Fibroblast of skin of abdomen (primary cell): ENCODE data around the gene PLCL2. TPM values are rescaled to one million over a fixed set of nuclear protein-coding genes. Genes with fewer than 3 reads are reported as not detected.

Experiments
- DNase-seq: peaks from one replicate; pipeline ENCODE4 v3.0.0-alpha.2; 2013
- polyA plus RNA-seq, 2 experiments: library from polyadenylated mRNA; unstranded; fragments of 120-200 nt; gene quantifications; one replicate each; pipeline ENCODE4 v1.2.1, GENCODE V29; 2013; ENCODE audit not compliant: insufficient read length in 2 of 2

Gene PLCL2
- 2.9 TPM for polyA plus RNA-seq (2013, experiment 1 of 2; ENCODE audit: insufficient read length)
- 2.9 TPM for polyA plus RNA-seq (2013, experiment 2 of 2; ENCODE audit: insufficient read length)

DNA sequence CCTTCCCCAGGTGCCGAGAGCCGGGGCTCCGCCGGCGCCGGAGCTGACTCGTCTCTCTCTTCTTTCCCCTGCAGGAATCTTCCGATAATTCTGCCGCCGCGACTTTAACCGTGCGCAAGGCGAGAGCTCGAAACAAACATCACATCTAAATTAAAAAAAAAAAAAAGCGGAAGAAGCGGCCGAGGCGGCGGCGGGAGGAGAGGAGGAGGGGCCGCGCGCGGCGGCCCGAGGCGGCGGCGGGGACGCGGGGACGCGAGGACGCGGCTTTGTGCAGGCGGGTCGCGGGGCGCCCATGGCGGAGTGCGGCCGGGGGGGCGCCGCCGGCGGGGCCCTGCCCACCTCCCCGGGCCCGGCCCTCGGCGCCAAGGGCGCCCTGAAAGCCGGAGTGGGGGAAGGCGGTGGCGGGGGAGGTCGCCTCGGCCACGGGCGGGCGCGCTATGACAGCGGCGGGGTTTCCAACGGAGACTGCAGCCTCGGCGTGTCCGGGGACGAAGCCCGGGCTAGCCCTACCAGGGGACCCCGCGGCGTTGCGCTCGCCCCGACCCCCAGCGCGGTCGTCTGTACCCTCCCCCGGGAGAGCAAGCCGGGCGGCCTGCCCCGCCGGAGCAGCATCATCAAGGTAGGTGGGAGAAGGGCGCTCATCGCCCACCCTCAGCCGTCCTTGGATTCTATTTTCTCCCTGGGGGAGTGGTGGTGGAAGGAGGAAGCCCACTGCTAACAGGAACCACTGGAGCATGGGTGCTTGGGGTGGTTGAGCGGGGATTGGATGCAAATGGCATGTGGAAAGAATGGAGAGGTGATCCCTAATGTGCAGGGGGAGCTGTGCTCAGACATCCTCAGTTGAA lies at the start of gene PLCL2:
Gene PLCL2, plus strand, starts transcription at position 208 of the 845 bp plus-strand sequence. Its CDS starts 85 bp downstream, at position 293.
- peak; percentile 52 for DNase-seq

DNA sequence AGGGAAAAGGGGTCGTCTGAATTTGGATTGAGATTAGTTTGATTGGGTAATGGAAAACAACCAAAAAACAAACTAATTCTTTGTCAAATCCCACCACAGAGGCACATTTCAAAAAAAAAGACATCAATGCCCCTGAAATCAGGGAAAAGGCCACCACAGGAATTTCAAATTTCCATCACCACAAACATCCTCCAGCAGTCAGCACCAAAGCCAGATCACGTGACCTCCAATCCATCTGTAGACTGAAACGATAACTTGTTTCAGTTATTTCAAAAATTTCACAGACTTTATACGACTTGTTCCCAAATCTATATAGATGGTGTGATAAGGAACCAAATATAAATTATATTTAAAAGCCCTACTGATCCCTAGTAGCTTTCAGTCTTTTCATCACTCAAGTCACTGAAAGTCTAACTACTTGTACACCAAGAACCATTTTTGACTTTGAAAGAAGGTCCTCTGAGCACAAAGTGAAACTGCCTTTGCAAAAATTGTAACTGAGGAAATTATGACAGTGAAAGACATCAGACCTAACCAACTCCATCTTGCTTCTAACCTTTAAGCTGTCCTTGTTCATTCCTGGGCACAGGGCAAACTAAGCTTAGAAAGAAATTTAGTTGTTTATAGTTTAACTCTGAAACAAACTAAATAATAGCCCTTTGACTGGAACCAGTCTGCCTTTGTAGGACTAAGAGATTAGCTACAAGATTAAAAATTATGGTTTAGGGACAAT lies 48.1 kb upstream of the PLCL2 start:
- peak; percentile 27 for DNase-seq

DNA sequence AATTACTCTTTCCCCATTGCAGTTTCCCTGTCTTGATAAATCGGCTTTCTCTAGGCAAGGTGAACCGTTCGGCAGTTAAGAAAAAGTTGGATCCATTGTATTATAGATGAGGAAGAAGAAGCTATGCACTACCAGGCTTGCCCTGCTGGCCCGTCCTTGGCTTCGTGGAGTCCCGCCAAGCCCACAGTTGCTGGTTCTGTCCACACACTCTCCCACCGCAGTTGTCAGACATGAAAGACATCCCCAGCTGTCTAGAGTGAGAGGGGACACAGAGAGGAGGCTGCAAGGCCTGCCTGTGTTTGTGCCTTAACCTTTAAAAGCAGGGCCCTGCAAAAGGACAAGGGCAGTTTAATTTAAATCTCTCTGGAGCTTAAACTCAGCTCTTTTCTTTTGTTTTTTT lies 47.2 kb upstream of the PLCL2 start:
- no peak for DNase-seq

DNA sequence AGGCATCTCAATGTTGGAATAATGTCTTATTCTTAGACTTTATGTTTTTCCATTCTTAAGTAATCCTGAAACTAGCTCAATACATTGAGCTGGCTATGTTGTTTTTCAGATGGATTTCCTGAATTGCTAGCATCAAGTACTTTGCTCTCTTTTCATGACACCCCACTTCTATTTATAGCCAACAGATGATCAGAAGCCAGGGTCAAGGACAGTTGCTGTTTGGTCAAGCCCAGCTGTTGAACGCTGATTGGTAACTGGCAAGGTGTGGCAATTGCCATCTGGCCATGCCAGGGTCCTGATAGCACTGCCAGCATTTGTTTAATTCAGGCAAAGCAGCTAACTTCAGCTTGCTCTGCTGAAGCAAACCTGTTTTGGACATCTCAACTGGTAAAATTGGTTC lies 46.2 kb upstream of the PLCL2 start:
- DNase-seq = no peak

DNA sequence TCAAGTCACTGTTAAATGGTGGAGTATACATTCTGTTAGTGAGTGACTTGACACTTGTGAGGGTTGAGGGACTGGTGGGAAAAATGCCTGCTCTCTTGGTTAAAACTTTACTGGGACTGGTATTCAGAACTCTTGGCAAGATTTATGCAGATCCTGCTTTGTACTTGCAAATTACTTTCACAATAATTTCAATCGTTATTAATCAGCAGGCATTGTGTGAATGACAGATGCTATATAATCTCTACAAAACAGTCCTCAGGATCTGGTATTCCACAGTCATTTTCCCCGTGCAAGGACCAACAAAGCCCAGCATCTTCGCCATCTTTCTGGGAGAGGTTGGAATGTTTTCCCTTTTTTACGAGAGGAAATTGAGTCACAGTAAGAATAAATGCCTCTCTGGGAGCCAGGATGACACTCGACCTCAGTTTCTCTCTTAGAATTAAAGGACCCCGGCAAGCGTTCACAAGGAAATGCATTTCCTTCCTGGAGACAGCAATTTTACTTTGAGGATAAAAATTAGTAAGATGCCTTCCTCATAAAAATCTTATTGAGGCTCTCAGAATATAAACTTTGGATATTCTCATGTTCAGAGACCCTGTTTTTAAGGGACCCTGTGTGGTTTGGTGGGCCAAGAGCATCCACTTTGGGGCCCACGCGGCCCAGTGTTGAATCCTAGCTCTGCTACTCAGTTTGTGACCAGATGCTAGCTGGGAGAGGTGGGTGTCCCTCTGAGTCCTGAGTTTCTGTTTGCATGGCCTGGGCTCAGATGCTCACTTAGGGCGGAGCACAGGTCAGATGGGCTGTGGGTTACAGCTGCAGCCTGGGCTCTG lies 45.3 kb upstream of the PLCL2 start:
- no peak for DNase-seq

DNA sequence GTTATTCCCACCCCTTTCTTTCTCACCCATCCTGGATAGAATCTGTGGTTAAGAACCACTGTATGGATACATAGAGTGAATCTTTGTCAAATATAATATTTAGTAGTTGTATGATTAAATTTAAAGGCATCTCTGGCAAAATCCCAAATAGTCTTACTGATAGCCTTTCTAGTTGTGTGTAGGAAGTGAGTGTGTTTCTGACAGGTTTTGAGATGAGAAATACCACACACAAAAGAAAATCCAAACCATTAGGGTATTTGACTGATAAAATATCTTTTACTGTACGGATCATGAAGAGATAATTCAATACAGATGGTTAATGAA lies 44.7 kb upstream of the PLCL2 start:
- peak; percentile 23 for DNase-seq

DNA sequence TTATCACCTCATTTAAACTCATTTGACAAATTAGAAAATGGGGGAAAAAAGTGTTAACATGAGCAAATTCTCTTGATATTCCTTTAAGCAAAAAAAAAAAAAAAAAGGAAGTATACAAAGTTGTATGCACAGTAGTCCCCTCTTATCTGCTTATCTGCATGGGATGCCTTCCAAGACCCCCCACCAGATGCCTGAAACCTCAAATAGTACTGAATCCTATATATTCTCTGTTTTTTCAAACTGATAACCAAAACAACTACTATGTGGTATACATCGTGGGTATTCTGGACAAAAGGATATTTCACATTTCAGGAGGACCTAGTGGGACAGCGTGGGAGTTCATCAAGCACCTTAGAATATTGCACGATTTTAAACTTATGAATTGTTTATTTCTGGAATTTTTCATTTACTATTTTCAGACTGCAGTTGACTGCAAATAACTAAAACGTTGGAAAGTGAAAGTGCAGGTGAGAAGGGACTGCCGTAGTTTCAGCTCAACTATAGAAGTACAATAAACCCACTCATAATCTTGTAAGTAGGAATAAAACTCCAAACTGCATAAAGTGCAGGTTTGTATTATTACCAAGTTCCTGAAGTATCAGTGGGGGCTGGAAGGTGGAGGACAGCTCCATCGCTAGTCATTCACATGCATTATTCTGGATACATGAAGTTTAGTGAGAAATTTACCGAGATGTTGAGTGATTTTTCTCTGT lies 43.6 kb upstream of the PLCL2 start:
- DNase-seq = no peak

DNA sequence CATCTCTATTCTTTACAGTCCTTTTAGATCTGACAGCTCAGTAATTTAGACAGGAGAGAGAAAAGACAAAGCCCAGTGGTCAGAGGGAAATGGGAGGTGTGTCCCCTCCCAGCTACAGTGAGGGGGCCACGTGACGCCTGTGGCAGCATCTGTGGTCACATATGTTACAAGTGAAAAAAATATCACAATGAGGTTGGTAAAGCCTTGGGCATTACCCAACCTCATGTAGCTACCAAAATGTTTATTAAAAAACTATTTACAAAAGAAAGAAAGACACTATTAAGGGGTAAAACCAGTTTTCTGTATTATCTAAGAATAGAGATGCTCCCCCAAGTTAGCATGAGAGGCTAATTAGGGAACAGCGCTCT lies 42.9 kb upstream of the PLCL2 start:
- DNase-seq = no peak

DNA sequence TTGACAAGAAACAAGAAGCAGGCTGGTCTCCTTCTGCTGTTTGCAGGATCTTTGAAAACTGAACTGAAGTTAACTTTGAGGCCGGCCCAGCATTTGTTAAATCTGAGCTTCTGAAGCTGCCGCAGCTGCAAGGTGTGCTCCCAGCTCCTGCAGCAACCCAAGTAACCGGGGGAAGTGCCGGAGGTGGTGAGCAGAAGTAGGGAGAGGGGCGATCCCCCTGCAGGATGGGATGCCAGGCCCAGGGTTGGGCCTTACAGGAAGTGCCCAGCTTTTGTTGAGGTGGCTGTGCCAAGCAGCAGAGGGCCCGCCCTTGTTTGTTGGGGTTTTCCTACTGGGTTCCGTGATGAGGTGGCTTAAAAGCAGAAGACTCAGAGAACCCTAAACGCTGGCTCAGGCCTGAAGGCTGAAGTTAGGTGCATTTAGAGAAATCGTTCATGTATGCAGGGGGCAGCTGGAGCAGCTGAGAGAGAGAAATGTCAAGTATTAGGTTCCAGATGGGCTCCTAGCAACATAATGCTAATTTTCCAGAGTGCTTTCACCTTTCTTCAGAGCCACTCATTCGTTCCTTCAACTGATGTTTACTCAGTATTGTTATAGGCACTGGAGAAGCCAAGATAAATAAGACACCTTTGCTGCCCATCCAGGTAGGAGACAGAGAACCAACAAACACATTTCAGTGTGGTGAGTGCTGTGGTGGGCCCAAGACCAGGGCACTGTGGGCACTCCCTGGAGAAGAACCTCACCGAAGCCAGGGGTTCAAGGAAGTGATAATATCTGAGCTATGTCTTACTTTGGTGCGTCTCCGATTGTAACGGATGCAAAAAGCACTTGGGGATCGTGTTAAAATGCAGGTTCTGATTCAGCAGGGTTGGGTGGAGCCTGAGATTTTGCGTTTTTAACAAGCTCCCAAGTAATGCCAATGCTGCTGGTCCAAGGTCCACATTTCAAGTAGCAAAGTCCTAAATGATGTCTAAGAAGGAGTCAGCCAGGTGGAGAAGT lies 42.2 kb upstream of the PLCL2 start:
- no peak for DNase-seq

DNA sequence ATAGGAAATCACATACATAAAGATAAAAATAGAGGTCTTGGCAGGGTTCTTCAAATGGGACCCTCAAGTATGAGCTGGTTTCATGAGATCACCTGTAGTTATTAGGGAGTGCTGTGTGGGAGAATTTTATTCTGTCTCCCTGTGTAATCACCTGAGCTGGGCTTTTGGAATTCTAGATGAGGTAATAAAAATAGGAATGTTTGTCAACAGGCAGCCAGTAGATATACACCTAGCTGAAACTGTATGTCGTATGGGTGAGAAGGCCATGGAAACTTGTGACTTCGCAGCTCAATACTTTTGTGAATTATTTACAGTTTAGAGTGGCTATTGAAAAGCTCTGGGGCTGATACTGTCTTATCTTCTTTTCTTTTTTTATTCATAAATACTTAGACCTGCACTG lies 40.5 kb upstream of the PLCL2 start:
- DNase-seq = no peak

DNA sequence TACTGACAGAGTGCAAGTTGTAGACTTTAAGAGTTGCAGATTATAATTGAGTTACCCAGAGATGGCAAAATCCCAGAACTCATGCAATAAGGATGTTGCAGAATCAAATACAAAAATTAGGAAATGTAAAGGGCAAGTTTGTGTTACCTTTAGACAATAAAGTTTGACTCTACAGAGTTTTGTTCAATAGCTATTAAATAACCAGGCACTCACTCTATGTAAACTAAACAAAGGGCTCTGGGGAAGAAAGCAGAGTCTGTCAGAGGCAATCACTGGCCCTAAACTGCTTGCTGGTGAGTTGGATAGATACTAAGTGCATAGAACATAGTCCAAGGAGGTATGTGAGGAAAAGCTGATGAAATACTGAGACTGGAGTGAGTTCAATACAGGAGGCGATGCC lies 40.0 kb upstream of the PLCL2 start:
- DNase-seq = no peak

DNA sequence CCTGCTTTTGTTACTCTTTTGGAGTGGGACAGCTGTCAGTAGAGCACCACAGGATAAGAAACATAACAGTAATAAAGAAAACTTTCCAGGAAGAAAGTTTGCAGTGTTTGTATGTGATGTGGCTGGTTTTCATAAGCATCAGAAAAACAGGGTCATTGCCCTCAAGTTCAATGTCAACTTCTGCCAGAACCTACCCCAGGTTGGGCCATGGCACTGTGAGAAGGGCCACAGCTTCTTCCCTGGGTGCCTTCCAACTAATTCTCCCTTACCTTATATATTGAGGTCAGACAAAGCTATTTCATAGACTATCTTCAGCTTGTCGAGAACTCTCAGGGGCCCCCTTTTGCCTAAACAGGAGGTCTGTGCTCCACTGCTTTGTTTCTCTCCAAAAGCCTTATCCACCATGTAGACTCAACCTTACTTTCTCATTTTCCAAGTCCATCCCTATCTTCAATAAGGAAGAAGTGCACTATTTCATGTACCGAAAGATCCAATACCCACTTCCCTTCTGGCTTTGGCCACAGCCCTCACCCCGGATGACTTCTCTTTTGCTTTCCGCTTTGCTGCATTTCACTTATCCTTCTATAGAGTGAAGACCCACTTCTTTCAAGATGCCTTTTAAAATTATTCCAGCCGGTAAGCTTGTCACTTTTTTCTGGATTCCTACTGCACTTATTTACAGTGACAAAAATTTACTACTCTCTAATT lies 38.2 kb upstream of the PLCL2 start:
- no peak for DNase-seq

DNA sequence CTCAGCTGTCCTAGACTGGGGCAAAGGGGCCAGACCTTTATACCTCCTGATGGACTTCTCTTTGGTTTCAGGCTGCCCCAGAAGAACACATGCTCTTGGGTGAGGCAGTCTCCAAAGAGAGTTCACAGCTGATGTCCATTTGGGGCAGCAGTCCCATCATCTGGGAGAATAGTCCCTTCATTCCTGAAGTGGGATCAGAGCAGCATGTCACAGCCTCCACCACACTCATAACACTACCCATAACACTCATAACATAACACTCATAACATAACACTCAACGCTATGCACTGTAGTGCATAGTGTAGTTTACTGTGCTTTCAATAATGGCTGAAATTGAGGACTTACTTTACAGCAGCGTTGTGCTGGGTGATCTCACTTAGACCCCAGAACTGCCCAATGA lies 36.7 kb upstream of the PLCL2 start:
- DNase-seq = no peak

DNA sequence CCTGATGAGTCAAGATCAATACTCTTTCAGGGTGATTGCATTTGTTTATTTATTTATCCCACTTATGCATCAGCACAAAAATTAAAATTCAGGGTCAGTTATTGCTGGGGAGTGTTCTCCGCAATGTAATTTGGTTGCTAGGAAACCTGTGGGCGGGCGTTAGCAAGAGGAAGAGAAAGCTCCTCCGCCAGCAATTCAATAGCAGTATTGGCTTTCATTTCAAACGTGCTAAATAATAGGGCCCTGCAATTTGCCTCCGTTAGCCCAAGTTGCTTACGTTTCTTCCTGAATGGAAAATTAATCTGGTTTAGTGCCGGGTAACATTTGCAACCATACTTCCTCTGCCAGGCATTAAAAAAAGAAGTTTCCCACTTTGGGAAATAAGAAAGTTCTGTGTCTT lies 35.5 kb upstream of the PLCL2 start:
- peak; percentile 11 for DNase-seq

DNA sequence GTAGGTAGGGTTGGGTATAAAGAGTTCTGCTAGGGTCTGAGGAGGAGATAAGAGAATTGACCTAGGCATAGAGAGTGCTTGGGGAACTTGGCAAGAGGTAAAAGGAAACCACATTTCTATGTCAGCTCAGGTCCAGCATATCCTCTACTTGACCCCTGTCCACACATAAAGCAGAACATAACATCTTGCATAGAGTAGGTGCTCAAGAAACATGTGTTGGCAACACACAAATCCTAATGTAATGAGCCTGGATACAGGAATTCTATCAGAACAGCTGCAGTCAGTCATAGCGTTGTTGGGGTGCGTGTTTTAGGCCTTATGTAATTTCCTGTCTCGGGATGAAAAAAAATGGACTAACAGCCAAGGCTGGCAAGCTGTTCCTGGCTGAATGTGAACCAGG lies 35.0 kb upstream of the PLCL2 start:
- DNase-seq = peak; percentile 74

DNA sequence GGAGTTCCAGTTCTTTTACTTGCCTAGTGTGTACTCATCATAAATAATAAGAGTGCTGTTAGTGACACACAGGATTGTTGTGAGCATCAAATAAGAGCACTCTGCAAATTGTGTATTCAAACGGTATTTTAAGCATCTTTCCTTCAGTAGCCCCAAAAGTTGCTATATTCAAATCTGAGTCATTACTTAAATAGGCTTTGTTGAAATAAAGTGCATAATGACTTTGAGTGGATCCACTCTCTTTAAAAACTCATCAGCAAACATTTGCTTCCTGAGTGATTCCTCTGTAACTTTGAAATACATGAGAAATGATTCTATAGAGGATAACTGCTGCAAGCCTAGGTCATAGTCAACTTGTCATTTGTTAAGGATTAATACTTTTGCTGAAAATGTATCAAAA lies 29.3 kb upstream of the PLCL2 start:
- DNase-seq = no peak

DNA sequence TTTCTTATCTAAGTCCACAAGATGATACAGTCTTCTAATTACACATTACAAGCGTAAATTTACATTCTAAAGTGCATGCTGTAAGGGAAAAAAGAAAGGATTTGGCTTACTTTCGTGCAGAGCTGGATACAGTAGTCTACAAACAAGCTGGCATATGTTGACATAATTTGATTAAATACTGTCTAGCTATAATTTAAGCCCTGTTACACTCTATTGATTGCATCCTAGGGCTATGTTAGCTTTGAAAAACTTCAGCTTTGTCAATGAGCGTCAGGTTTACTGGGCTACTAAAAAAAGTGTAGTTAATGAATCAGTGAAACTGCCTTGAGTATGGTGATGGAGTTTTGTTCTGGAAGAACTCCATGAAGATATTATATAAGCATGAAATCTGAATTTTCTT lies 24.5 kb upstream of the PLCL2 start:
- no peak for DNase-seq

DNA sequence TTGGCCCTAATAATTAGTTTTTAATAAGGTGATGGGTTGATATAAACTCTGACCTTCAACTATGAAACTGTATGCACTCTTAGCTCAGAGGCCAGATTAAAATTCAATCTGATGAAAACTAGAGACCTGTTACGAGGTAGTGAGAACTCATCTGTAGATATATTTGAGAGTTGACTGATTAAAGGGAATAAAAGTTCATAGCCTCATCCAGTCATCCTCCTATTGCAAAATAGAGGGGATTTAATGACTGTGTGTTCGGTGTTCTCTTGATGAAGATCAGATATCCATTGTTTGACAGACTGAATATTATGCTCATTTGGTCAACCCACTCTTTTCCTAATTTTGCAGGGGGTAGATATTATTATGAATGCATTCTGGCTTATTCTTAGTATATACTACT lies 23.3 kb upstream of the PLCL2 start:
- DNase-seq = no peak

DNA sequence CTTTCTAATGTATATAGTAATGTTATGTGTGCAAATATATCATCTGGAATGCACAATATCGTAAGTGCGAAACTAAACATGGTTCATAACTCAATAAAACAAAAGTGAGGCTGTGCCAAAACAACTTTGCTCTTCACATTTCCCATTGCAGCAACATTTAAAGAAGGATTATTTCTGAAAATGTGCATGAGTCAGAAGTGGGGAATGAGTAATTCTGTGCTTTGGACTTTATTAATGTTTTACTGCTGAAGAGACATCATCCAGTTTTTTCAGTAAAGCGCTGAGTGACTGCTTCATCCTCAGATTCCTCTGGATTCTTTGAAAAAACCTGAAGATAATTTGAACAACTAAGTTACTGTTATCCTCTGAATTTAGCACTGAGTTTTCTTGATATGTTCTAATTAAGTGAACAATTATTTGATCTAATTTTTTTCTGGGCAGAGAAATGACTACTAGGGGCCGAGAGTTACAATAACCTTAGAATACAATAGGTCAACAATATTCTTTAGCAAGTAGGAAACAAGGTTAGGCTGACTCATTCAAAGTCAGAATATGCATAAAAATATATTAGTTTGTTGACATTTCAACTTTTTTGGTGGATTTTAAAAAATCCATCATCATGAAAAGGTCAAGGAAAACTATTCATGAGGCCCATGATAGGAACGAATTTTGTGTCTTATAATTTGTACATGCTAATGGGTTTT lies 20.0 kb upstream of the PLCL2 start:
- DNase-seq = peak; percentile 84

DNA sequence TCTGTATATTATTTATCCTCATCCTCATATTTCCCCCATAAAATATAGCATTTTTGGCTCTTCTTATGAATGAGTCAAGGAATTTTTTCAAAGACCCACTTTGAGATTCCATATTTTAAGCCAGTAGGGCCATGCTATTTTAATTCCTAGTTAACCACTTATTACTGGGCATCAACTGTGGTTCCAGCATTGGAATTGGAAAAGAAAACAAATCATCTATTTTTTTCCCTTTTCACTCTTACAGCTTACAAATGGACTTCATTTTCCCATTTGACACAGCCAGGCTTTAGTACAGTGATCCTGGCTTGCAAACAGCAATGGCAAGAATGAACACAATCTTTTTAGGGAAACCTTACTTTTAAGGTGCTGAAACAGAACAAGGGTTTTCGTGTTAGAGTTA lies 19.4 kb upstream of the PLCL2 start:
- peak; percentile 65 for DNase-seq
